ENCODE data around the gene ZNF524.

Gene ZNF524

GRCh38 chr19:55621673-55622231 lies 21.7 kb downstream of the ZNF524 start:
- DNase-seq, result no peak

GRCh38 chr19:55622242-55622969 lies 22.3 kb downstream of the ZNF524 start:
- no peak for DNase-seq

GRCh38 chr19:55623130-55623529 lies 23.0 kb downstream of the ZNF524 start:
- DNase-seq, result no peak

- no peak for DNase-seq
Observed at GRCh38 chr19:55623561-55623960, 23.5 kb downstream of the ZNF524 start.

GRCh38 chr19:55624109-55625003 lies 24.3 kb downstream of the ZNF524 start, which contains the start of gene ZNF784:
Gene ZNF784 (minus strand): TSS chr19:55624566. CDS start chr19:55624561, 5 bp downstream.
- DNase-seq, result peak; percentile 97

- no peak for DNase-seq
Observed at GRCh38 chr19:55625004-55625326, 24.9 kb downstream of the ZNF524 start.

- DNase-seq, result no peak
Observed at GRCh38 chr19:55626350-55626749, 26.3 kb downstream of the ZNF524 start.

GRCh38 chr19:55632463-55632834 lies 32.4 kb downstream of the ZNF524 start:
- peak; percentile 90 for DNase-seq

GRCh38 chr19:55633861-55634260 lies 33.8 kb downstream of the ZNF524 start:
- no peak for DNase-seq

GRCh38 chr19:55635334-55635717 lies 35.2 kb downstream of the ZNF524 start:
- no peak for DNase-seq

GRCh38 chr19:55635856-55636440 lies 35.9 kb downstream of the ZNF524 start:
- no peak for DNase-seq

GRCh38 chr19:55636723-55637122 lies 36.6 kb downstream of the ZNF524 start:
- no peak for DNase-seq

GRCh38 chr19:55637534-55637933 lies 37.4 kb downstream of the ZNF524 start:
- DNase-seq, result no peak

GRCh38 chr19:55638864-55639359 lies 38.8 kb downstream of the ZNF524 start:
- no peak for DNase-seq

- DNase-seq, result peak; percentile 48
Observed at GRCh38 chr19:55640043-55640576, 40.0 kb downstream of the ZNF524 start.

- DNase-seq, result peak; percentile 77
Observed at GRCh38 chr19:55640577-55641425, 40.7 kb downstream of the ZNF524 start, which contains the start of gene ZNF580. Gene ZNF580 (plus strand): TSS chr19:55641002. CDS start chr19:55642509, 1,507 bp downstream.

- DNase-seq, result no peak
Observed at GRCh38 chr19:55641426-55642152, 41.5 kb downstream of the ZNF524 start.

- DNase-seq, result no peak
Observed at GRCh38 chr19:55642153-55643002, 42.3 kb downstream of the ZNF524 start.

- peak; percentile 64 for DNase-seq
Observed at GRCh38 chr19:55643003-55643886, 43.2 kb downstream of the ZNF524 start, which contains the start of gene ZNF581. Gene ZNF581 (plus strand): TSS chr19:55643649. CDS start chr19:55644572, 923 bp downstream.
